Measurements from ENCODE around the gene CCDC30. TPM values are rescaled to one million over a fixed set of nuclear protein-coding genes. Genes with fewer than 3 reads are reported as not detected.

The CCDC30 gene
- total and polyA plus RNA-seq, 2 experiments from 2014 or later = 0.65 to 1.6 TPM

- no peak for TF ChIP-seq EZH2 (IDR thresholded peaks at IDR 0.05; ENCODE audit: insufficient read depth, poor library complexity, severe bottlenecking)
- no peak for TF ChIP-seq EZH2phosphoT487 (IDR thresholded peaks at IDR 0.05; ENCODE audit: insufficient read depth, low read depth)
- H2AFZ ChIP-seq = no peak overlapping the region
- H3K27me3 ChIP-seq (replicated peaks; ENCODE audit: insufficient read depth) = no peaks in the 10 kb centered on the region
- in situ Hi-C loops (cut with MboI) = no loop called here
- DNase-seq = no peak
- 78 to 86% methylated on average over 4 of the region's 4 CpGs for WGBS, 2 experiments (ENCODE audit: low coverage in 1 of 2, low lambda C conversion rate in 2 of 2, missing lambda C conversion rate in 2 of 2)
- peaks cover 10% of the 10 kb centered on the region for H3K4me1 ChIP-seq (ENCODE audit: insufficient read depth)
- no peak overlapping the region for H3K4me3 ChIP-seq
- no peaks in the 10 kb centered on the region for H3K9me2 ChIP-seq (ENCODE audit: insufficient read depth)
- peaks cover 14% of the 10 kb centered on the region for H3K79me2 ChIP-seq (ENCODE audit: insufficient read depth)
- H3K27ac ChIP-seq = no peak overlapping the region
- no peaks in the 10 kb centered on the region for H3F3A ChIP-seq (ENCODE audit: insufficient read depth)
- H3K36me3 ChIP-seq (ENCODE audit: low read depth) = peaks cover 1% of the 10 kb centered on the region; the same call in 1 of the 2 replicates
- H3K9me3 ChIP-seq (ENCODE audit: low read depth) = no peaks in the 10 kb centered on the region
- H4K20me1 ChIP-seq (ENCODE audit: insufficient read depth) = no peaks in the 10 kb centered on the region
- no peak overlapping the region for H3K4me2 ChIP-seq (ENCODE audit: unreplicated experiment)
- no peak overlapping the region for H3K9ac ChIP-seq
These were observed 9.7 kb upstream of the CCDC30 start for GRCh38 chr1:42453386-42453785.

GRCh38 chr1:42454403-42454802 is 8.7 kb upstream of the CCDC30 start:
- no peaks in the 10 kb centered on the region for H4K20me1 ChIP-seq (ENCODE audit: insufficient read depth)

GRCh38 chr1:42456010-42456753 is 6.9 kb upstream of the CCDC30 start, which contains the start of the genes PPCS and ZMYND12:
PPCS (plus strand) TSS chr1:42456543; CDS start chr1:42456566, 23 bp downstream.
ZMYND12 (minus strand) TSS chr1:42456022; CDS start chr1:42455997, 25 bp downstream.
- Histone ChIP-seq H3K9me2 (ENCODE audit: insufficient read depth) (no peaks in the 10 kb centered on the region), H3K4me1 (ENCODE audit: insufficient read depth) (peaks cover 10% of the 10 kb centered on the region), H3K79me2 (ENCODE audit: insufficient read depth) (peaks cover 15% of the 10 kb centered on the region), H2AFZ (peak within 1 kb of the TSS; percentile 98), H3K27me3 (replicated peaks; ENCODE audit: insufficient read depth) (no peaks in the 10 kb centered on the region), H3K4me2 (ENCODE audit: unreplicated experiment) (peak within 1 kb of the TSS; percentile 80), H3K9ac (peak within 1 kb of the TSS; percentile 92), H3K27ac (peak within 1 kb of the TSS; percentile 65), H4K20me1 (ENCODE audit: insufficient read depth) (no peaks in the 10 kb centered on the region), H3F3A (ENCODE audit: insufficient read depth) (peaks cover 19% of the 10 kb centered on the region; the same call in 1 of the 2 replicates), H3K36me3 (ENCODE audit: low read depth) (peaks cover 13% of the 10 kb centered on the region), H3K9me3 (ENCODE audit: low read depth) (no peaks in the 10 kb centered on the region), H3K4me3 (peak within 1 kb of the TSS; percentile 91)
- DNase-seq = peak; percentile 91
- in situ Hi-C loops (cut with MboI) = no loop called here
- 1 to 2% methylated on average over 63 to 65 of the region's 66 CpGs for WGBS, 2 experiments (ENCODE audit: low coverage in 1 of 2, low lambda C conversion rate in 2 of 2, missing lambda C conversion rate in 2 of 2)
- TF ChIP-seq EZH2phosphoT487 (IDR thresholded peaks at IDR 0.05; ENCODE audit: insufficient read depth, low read depth) (no peak), EZH2 (IDR thresholded peaks at IDR 0.05; ENCODE audit: insufficient read depth, poor library complexity, severe bottlenecking) (no peak)

More at GRCh38 chr1:42454403-42454802, 8.7 kb upstream of the CCDC30 start:
- TF ChIP-seq EZH2 (IDR thresholded peaks at IDR 0.05; ENCODE audit: insufficient read depth, poor library complexity, severe bottlenecking) (no peak), EZH2phosphoT487 (IDR thresholded peaks at IDR 0.05; ENCODE audit: insufficient read depth, low read depth) (no peak)
- Histone ChIP-seq H3F3A (ENCODE audit: insufficient read depth) (0 out of 2 replicates have a peak, but pooled peaks cover 2% of the 10 kb centered on the region), H3K9me3 (ENCODE audit: low read depth) (no peaks in the 10 kb centered on the region), H3K4me1 (ENCODE audit: insufficient read depth) (peaks cover 10% of the 10 kb centered on the region), H3K27me3 (replicated peaks; ENCODE audit: insufficient read depth) (no peaks in the 10 kb centered on the region), H3K79me2 (ENCODE audit: insufficient read depth) (peaks cover 15% of the 10 kb centered on the region), H3K27ac (no peak overlapping the region), H3K4me3 (no peak overlapping the region), H2AFZ (no peak overlapping the region), H3K4me2 (ENCODE audit: unreplicated experiment) (no peak overlapping the region), H3K9ac (no peak overlapping the region), H3K9me2 (ENCODE audit: insufficient read depth) (no peaks in the 10 kb centered on the region), H3K36me3 (ENCODE audit: low read depth) (peaks cover 6% of the 10 kb centered on the region; the same call in 1 of the 2 replicates)
- 94 to 97% methylated on average over 5 of the region's 5 CpGs for WGBS, 2 experiments (ENCODE audit: low coverage in 1 of 2, low lambda C conversion rate in 2 of 2, missing lambda C conversion rate in 2 of 2)
- in situ Hi-C loops (cut with MboI) = no loop called here
- no peak for DNase-seq

- peak overlapping the region; percentile 65 for H3K27ac ChIP-seq
- no peaks in the 10 kb centered on the region for H4K20me1 ChIP-seq (ENCODE audit: insufficient read depth)
- no peaks in the 10 kb centered on the region for H3K9me2 ChIP-seq (ENCODE audit: insufficient read depth)
- H3K36me3 ChIP-seq (ENCODE audit: low read depth) = peaks cover 13% of the 10 kb centered on the region
- H3F3A ChIP-seq (ENCODE audit: insufficient read depth) = peaks cover 21% of the 10 kb centered on the region; the same call in 1 of the 2 replicates
- peak overlapping the region; percentile 91 for H3K4me3 ChIP-seq
- H3K79me2 ChIP-seq (ENCODE audit: insufficient read depth) = peaks cover 15% of the 10 kb centered on the region
- H2AFZ ChIP-seq = peak overlapping the region; percentile 98
- peak overlapping the region; percentile 80 for H3K4me2 ChIP-seq (ENCODE audit: unreplicated experiment)
- in situ Hi-C loops (cut with MboI) = no loop called here
- WGBS, 2 experiments (ENCODE audit: low coverage in 1 of 2, low lambda C conversion rate in 2 of 2, missing lambda C conversion rate in 2 of 2) = 4 to 5% methylated on average over 18 to 23 of the region's 23 CpGs
- no peaks in the 10 kb centered on the region for H3K27me3 ChIP-seq (replicated peaks; ENCODE audit: insufficient read depth)
- no peak for TF ChIP-seq EZH2phosphoT487 (IDR thresholded peaks at IDR 0.05; ENCODE audit: insufficient read depth, low read depth)
- TF ChIP-seq EZH2 (IDR thresholded peaks at IDR 0.05; ENCODE audit: insufficient read depth, poor library complexity, severe bottlenecking) = no peak
- DNase-seq = peak; percentile 80
- H3K9ac ChIP-seq = peak overlapping the region; percentile 92
- H3K4me1 ChIP-seq (ENCODE audit: insufficient read depth) = peaks cover 10% of the 10 kb centered on the region
- no peaks in the 10 kb centered on the region for H3K9me3 ChIP-seq (ENCODE audit: low read depth)
These were observed 6.4 kb upstream of the CCDC30 start for GRCh38 chr1:42456754-42457089.
